ENCODE measurements around the gene SEM1. TPM values are rescaled to one million over a fixed set of nuclear protein-coding genes. Genes with fewer than 3 reads are reported as not detected.

SEM1 gene
- total and polyA plus RNA-seq, 2 of the 4 experiments (the other 2 are of a cell fraction) = 17.2 to 38.0 TPM

DNA sequence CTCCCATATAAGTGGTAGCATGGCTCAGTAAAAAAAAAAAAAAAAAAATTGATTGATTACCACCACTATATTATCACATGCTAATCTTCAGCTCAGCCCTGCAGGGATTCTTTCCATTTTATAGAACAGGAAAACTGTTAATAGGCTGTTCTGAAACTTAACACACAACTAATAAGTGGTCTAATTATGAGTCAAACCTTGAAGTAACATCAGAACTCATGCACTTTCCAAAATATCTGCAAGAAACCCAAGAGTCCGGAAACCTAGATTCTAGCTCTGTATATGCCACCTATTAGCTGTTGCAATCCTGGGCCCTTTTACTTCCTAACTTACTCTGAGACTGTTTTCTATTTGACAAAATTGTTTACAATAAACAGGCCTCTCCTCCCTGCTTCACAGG, 23.9 kb downstream of the SEM1 start:
- no TSS peak for BruUV-seq (replicated peaks)
- TF ChIP-seq, protein P1, sequence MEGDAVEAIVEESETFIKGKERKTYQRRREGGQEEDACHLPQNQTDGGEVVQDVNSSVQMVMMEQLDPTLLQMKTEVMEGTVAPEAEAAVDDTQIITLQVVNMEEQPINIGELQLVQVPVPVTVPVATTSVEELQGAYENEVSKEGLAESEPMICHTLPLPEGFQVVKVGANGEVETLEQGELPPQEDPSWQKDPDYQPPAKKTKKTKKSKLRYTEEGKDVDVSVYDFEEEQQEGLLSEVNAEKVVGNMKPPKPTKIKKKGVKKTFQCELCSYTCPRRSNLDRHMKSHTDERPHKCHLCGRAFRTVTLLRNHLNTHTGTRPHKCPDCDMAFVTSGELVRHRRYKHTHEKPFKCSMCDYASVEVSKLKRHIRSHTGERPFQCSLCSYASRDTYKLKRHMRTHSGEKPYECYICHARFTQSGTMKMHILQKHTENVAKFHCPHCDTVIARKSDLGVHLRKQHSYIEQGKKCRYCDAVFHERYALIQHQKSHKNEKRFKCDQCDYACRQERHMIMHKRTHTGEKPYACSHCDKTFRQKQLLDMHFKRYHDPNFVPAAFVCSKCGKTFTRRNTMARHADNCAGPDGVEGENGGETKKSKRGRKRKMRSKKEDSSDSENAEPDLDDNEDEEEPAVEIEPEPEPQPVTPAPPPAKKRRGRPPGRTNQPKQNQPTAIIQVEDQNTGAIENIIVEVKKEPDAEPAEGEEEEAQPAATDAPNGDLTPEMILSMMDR (conservative IDR thresholded peaks at IDR 0.05; ENCODE audit: low read depth, low read length) = no peak
- TF ChIP-seq CHD1 (IDR thresholded peaks at IDR 0.05; ENCODE audit: low read depth, low read length) (no peak), BHLHE40 (IDR thresholded peaks at IDR 0.05; ENCODE audit: low read depth, low read length) (no peak), NFE2L2 (IDR thresholded peaks at IDR 0.05; ENCODE audit: low read depth, low read length) (no peak), RCOR1 (IDR thresholded peaks at IDR 0.05; ENCODE audit: insufficient replicate concordance, low read length) (no peak), POLR2A (IDR thresholded peaks at IDR 0.05; ENCODE audit: low read depth, low read length) (no peak), MAFK (IDR thresholded peaks at IDR 0.05; ENCODE audit: low read depth, low read length) (no peak), MAZ (IDR thresholded peaks at IDR 0.05; ENCODE audit: borderline replicate concordance, low read depth, low read length) (no peak), SMC3 (IDR thresholded peaks at IDR 0.05; ENCODE audit: low read depth, low read length) (no peak), MXI1 (IDR thresholded peaks at IDR 0.05; ENCODE audit: borderline replicate concordance, low read depth, low read length) (no peak), FOS (IDR thresholded peaks at IDR 0.05; ENCODE audit: low read depth, low read length) (no peak), CEBPB (IDR thresholded peaks at IDR 0.05; ENCODE audit: low read depth, low read length) (no peak), RAD21 (IDR thresholded peaks at IDR 0.05; ENCODE audit: low read length) (no peak), RFX5 (IDR thresholded peaks at IDR 0.05; ENCODE audit: low read depth, low read length) (no peak)
- TF ChIP-seq, protein P2, sequence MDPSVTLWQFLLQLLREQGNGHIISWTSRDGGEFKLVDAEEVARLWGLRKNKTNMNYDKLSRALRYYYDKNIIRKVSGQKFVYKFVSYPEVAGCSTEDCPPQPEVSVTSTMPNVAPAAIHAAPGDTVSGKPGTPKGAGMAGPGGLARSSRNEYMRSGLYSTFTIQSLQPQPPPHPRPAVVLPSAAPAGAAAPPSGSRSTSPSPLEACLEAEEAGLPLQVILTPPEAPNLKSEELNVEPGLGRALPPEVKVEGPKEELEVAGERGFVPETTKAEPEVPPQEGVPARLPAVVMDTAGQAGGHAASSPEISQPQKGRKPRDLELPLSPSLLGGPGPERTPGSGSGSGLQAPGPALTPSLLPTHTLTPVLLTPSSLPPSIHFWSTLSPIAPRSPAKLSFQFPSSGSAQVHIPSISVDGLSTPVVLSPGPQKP (IDR thresholded peaks at IDR 0.05; ENCODE audit: borderline replicate concordance, low read depth, low read length) = no peak
- TF ChIP-seq, protein P3, sequence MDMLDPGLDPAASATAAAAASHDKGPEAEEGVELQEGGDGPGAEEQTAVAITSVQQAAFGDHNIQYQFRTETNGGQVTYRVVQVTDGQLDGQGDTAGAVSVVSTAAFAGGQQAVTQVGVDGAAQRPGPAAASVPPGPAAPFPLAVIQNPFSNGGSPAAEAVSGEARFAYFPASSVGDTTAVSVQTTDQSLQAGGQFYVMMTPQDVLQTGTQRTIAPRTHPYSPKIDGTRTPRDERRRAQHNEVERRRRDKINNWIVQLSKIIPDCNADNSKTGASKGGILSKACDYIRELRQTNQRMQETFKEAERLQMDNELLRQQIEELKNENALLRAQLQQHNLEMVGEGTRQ (IDR thresholded peaks at IDR 0.05; ENCODE audit: low read depth, low read length) = no peak

More for the DNA sequence above, 23.9 kb downstream of the SEM1 start:
- Histone ChIP-seq H3K4me3 (ENCODE audit: insufficient read depth, low read depth, low read length) (no peak overlapping the region), H3K14ac (replicated peaks; ENCODE audit: low read depth, low read length) (no peak overlapping the region), H4K91ac (ENCODE audit: insufficient read depth, low read depth, low read length) (no peak overlapping the region), H3K36me3 (ENCODE audit: control insufficient read depth, insufficient read depth, low read length) (0 out of 2 replicates have a peak, but pooled peaks cover 1% of the 10 kb centered on the region), H3K4ac (ENCODE audit: low read depth, low read length) (no peak overlapping the region), H3K9me3 (ENCODE audit: control insufficient read depth, insufficient read depth, low read length) (no peaks in the 10 kb centered on the region), H3K56ac (ENCODE audit: extremely low read depth, insufficient read depth, low read length) (no peak overlapping the region), H3K23ac (ENCODE audit: low read depth, low read length) (no peak overlapping the region), H4K8ac (ENCODE audit: low read depth in 2 of 2, low read length in 2 of 2) (no peak overlapping the region), H2AK9ac (replicated peaks; ENCODE audit: low read depth, low read length, poor library complexity) (no peak overlapping the region), H3K27ac (ENCODE audit: insufficient read depth, low read length) (no peak overlapping the region), H2BK15ac (ENCODE audit: low read depth, low read length) (no peak overlapping the region), H2AFZ (replicated peaks; ENCODE audit: low read length, poor library complexity) (no peak overlapping the region), H3K27me3 (ENCODE audit: control insufficient read depth, insufficient read depth, low read length) (no peaks in the 10 kb centered on the region), H3K4me2 (ENCODE audit: low read depth, low read length) (no peak overlapping the region), H3K79me1 (ENCODE audit: low read depth in 1 of 2, low read length in 2 of 2) (peaks cover 0 to 8% of the 10 kb centered on the region in 2 experiments; a peak in 3 of 4 replicates), H3K4me1 (ENCODE audit: control insufficient read depth, insufficient read depth, low read length) (no peaks in the 10 kb centered on the region), H3K9me1 (ENCODE audit: insufficient read depth, low read length) (no peaks in the 10 kb centered on the region), H2BK120ac (ENCODE audit: low read depth, low read length) (no peak overlapping the region), H2BK5ac (ENCODE audit: low read depth, low read length, poor library complexity, severe bottlenecking) (no peak overlapping the region), H3K18ac (ENCODE audit: low read depth, low read length) (no peak overlapping the region), H3K9ac (ENCODE audit: low read depth, low read length) (no peak overlapping the region), H2BK20ac (ENCODE audit: low read depth, low read length) (no peak overlapping the region), H4K20me1 (ENCODE audit: insufficient read depth, low read length) (no peaks in the 10 kb centered on the region), H4K5ac (ENCODE audit: low read depth, low read length) (no peak overlapping the region), H2AK5ac (ENCODE audit: low read depth, low read length) (no peak overlapping the region)
- no peak for DNase-seq
- no peak for ATAC-seq (ENCODE audit: low read depth)
- POLR2A ChIA-PET (ENCODE audit: unreplicated experiment) = no interaction called here
- in situ Hi-C loops (cut with MboI; ENCODE audit: low sequenced_read_pairs) = no loop called here
- intact Hi-C loops (cut with micrococcal nuclease) = no loop called here
- dilution Hi-C loops (cut with HindIII; ENCODE audit: low sequenced_read_pairs, unreplicated experiment) = no loop called here
- CTCF ChIA-PET = no interaction called here
- WGBS, 2 experiments (ENCODE audit: extremely low coverage in 2 of 2, insufficient read length in 1 of 2) = no CpG with 5 or more reads among the region's 1 CpG
